H1 (cell line): ENCODE measurements around the gene ADAMTS4. TPM values are rescaled to one million over a fixed set of nuclear protein-coding genes. Genes with fewer than 3 reads are reported as not detected.
A peak's percentile ranks its signal among the peaks of the same experiment; 100 is the strongest.

ENCODE experiments used
- CTCF ChIA-PET: fragments of 300-600 bp; sonication (Branson Sonifier 250); formaldehyde crosslinking; loops from one replicate; lab custom pipeline; 2021; ENCODE audit not compliant: partially characterized antibody; lab: Charles Lee
- POLR2A ChIA-PET: fragments of 300-600 bp; sonication (Branson Sonifier 250); formaldehyde crosslinking; loops from one replicate; lab custom pipeline; 2021; ENCODE audit warnings: inconsistent platforms; ENCODE audit not compliant: partially characterized antibody; lab: Charles Lee
- DNase-seq, 2 experiments: peaks; one replicate each; pipeline versions ENCODE4 v3.0.0 to v3.0.0-alpha.2; 2010 to 2022; ENCODE audit warnings: low spot score in 2 of 2, low read depth in 1 of 2, mixed read lengths in 1 of 2
- FAIRE-seq: peaks from 2 replicates; lab custom pipeline; 2011; peaks lifted over from hg19 to GRCh38; lab: Jason Lieb, UNC
- H2AFZ ChIP-seq: 2 replicates; pipeline ENCODE4 v1.8.1; 2012; ENCODE audit warnings: low read length, inconsistent platforms
- H2AK5ac ChIP-seq: 2 replicates; pipeline ENCODE4 v1.6.1; 2013; ENCODE audit warnings: low read depth, low read length
- H2BK120ac ChIP-seq: replicated peaks from 2 replicates; pipeline ENCODE3; 2013; ENCODE audit warnings: low read depth, low read length, inconsistent platforms
- H2BK12ac ChIP-seq: 2 replicates; pipeline ENCODE4 v1.6.1; 2013; ENCODE audit warnings: low read depth, low read length
- H2BK15ac ChIP-seq: 2 replicates; pipeline ENCODE4 v1.6.1; 2013; ENCODE audit warnings: low read length
- H2BK20ac ChIP-seq: 2 replicates; pipeline ENCODE4 v1.6.1; 2013; ENCODE audit warnings: low read length
- H2BK5ac ChIP-seq: 2 replicates; pipeline ENCODE4 v1.6.1; 2013; ENCODE audit warnings: low read depth, low read length
- H3K14ac ChIP-seq: 2 replicates; pipeline ENCODE4 v1.6.1; 2013; ENCODE audit warnings: inconsistent platforms; ENCODE audit not compliant: insufficient read length
- H3K18ac ChIP-seq: 2 replicates; pipeline ENCODE4 v1.6.1; 2013; ENCODE audit warnings: low read length; ENCODE audit errors: extremely low read depth
- H3K23ac ChIP-seq: 2 replicates; pipeline ENCODE4 v1.6.1; 2013; ENCODE audit warnings: inconsistent platforms; ENCODE audit not compliant: insufficient read length
- H3K23me2 ChIP-seq: 2 replicates; pipeline ENCODE4 v1.6.1; 2013; ENCODE audit warnings: low read depth, low read length
- H3K27ac ChIP-seq: 2 replicates; pipeline ENCODE4 v1.6.1; 2011; ENCODE audit warnings: low read depth, low read length, inconsistent platforms
- H3K27me3 ChIP-seq, 4 experiments: replicated peaks in 1 of 4; 1 replicate in 1 of 4; 2 replicates in 3 of 4; pipeline versions ENCODE4 v1.6.1 to v1.8.1; 2011 to 2013; ENCODE audit warnings: low read length in 3 of 4, mild to moderate bottlenecking in 3 of 4, inconsistent platforms in 2 of 4, mixed read lengths in 2 of 4, moderate library complexity in 1 of 4; ENCODE audit not compliant: control insufficient read depth in 3 of 4, insufficient read depth in 3 of 4; ENCODE audit errors: extremely low read depth in 1 of 4
- H3K36me3 ChIP-seq, 4 experiments: 2 replicates each; pipeline versions ENCODE4 v1.6.1 to v1.8.1; 2011 to 2013; ENCODE audit warnings: mild to moderate bottlenecking in 4 of 4, low read length in 3 of 4, moderate library complexity in 2 of 4, control low read depth in 1 of 4, inconsistent platforms in 1 of 4; ENCODE audit not compliant: insufficient read depth in 4 of 4, control insufficient read depth in 2 of 4
- H3K4ac ChIP-seq: replicated peaks from 2 replicates; pipeline ENCODE3; 2013; ENCODE audit warnings: low read length, low read depth, mixed read lengths, inconsistent platforms; ENCODE audit not compliant: insufficient read length
- H3K4me1 ChIP-seq, 4 experiments: replicated peaks in 1 of 4; 1 replicate in 1 of 4; 2 replicates in 3 of 4; pipeline versions ENCODE4 v1.6.1 to v1.8.1; 2011 to 2013; ENCODE audit warnings: low read length in 3 of 4, inconsistent platforms in 2 of 4, mixed read lengths in 1 of 4; ENCODE audit not compliant: insufficient read depth in 4 of 4, control insufficient read depth in 3 of 4
- H3K4me2 ChIP-seq, 2 experiments: 2 replicates each; pipeline versions ENCODE4 v1.6.1 to v1.8.1; 2011 to 2013; ENCODE audit warnings: low read depth in 2 of 2, low read length in 2 of 2, control low read depth in 1 of 2, inconsistent platforms in 1 of 2, mild to moderate bottlenecking in 1 of 2; ENCODE audit not compliant: insufficient read depth in 1 of 2
- H3K4me3 ChIP-seq, 4 experiments: fragments of 200-600, 300-600 bp in 1 of 4; sonication (generic), shearing (Covaris generic), sonication (Bioruptor Twin) in 1 of 4; 2 replicates each; pipeline versions ENCODE4 v1.5.1 to v1.8.1; 2011 to 2016; ENCODE audit warnings: low read length in 4 of 4, low read depth in 3 of 4, control low read depth in 2 of 4, inconsistent platforms in 2 of 4, mild to moderate bottlenecking in 2 of 4, mixed read lengths in 1 of 4, moderate library complexity in 1 of 4; ENCODE audit not compliant: insufficient read depth in 2 of 4; ENCODE audit errors: extremely low read depth in 1 of 4
- H3K56ac ChIP-seq: replicated peaks from 2 replicates; pipeline ENCODE3; 2013; ENCODE audit warnings: low read depth, mild to moderate bottlenecking, mixed read lengths, low read length, inconsistent platforms; ENCODE audit not compliant: insufficient read length
- H3K79me1 ChIP-seq: 2 replicates; pipeline ENCODE4 v1.6.1; 2013; ENCODE audit warnings: low read depth, low read length, control low read depth
- H3K79me2 ChIP-seq, 2 experiments: 2 replicates each; pipeline versions ENCODE4 v1.6.1 to v1.8.1; 2012 to 2013; ENCODE audit warnings: low read length in 2 of 2, mild to moderate bottlenecking in 2 of 2, inconsistent platforms in 1 of 2; ENCODE audit not compliant: insufficient read depth in 2 of 2, control insufficient read depth in 1 of 2
- H3K9ac ChIP-seq, 4 experiments: replicated peaks in 1 of 4; 1 replicate in 1 of 4; 2 replicates in 3 of 4; pipeline versions ENCODE4 v1.6.1 to v1.8.1; 2011 to 2013; ENCODE audit warnings: low read depth in 3 of 4, low read length in 3 of 4, control low read depth in 2 of 4, mild to moderate bottlenecking in 2 of 4, moderate library complexity in 2 of 4, inconsistent platforms in 1 of 4; ENCODE audit errors: extremely low read depth in 1 of 4
- H3K9me3 ChIP-seq, 2 experiments: 2 replicates each; pipeline versions ENCODE4 v1.6.1 to v1.8.1; 2012 to 2013; ENCODE audit warnings: mild to moderate bottlenecking in 2 of 2, moderate library complexity in 2 of 2, control low read depth in 1 of 2, inconsistent platforms in 1 of 2, low read depth in 1 of 2, low read length in 1 of 2, mixed read lengths in 1 of 2; ENCODE audit not compliant: insufficient read depth in 2 of 2
- H4K20me1 ChIP-seq, 2 experiments: replicated peaks in 1 of 2; 2 replicates each; pipeline versions ENCODE3 to v1.8.1; 2011 to 2013; ENCODE audit warnings: inconsistent platforms in 2 of 2, low read length in 2 of 2, mild to moderate bottlenecking in 1 of 2; ENCODE audit not compliant: insufficient read depth in 2 of 2, control insufficient read depth in 1 of 2
- H4K5ac ChIP-seq: 2 replicates; pipeline ENCODE4 v1.6.1; 2013; ENCODE audit warnings: low read length, low read depth, mixed read lengths, inconsistent platforms; ENCODE audit not compliant: insufficient read length
- H4K8ac ChIP-seq: 2 replicates; pipeline ENCODE4 v1.8.0; 2013; ENCODE audit warnings: mild to moderate bottlenecking, moderate library complexity, low read length, inconsistent platforms; ENCODE audit not compliant: insufficient read depth; ENCODE audit errors: extremely low read depth
- H4K91ac ChIP-seq: replicated peaks from 2 replicates; pipeline ENCODE3; 2013; ENCODE audit warnings: low read length, mixed read lengths, inconsistent platforms; ENCODE audit not compliant: insufficient read length
- KDM5A ChIP-seq: fragments of 200-600 bp; IDR thresholded peaks from 2 replicates; pipeline ENCODE4 v1.7.1; 2012; ENCODE audit warnings: mild to moderate bottlenecking, low read length, inconsistent platforms, mixed read lengths
- RAD21 ChIP-seq, 2 experiments: IDR thresholded peaks in 1 of 2; conservative IDR thresholded peaks in 1 of 2; 2 replicates each; pipeline ENCODE4 v1.6.1; 2011; ENCODE audit warnings: low read depth in 2 of 2, low read length in 2 of 2, improper control_type of control experiment in 1 of 2, inconsistent platforms in 1 of 2, mild to moderate bottlenecking in 1 of 2, moderate library complexity in 1 of 2
- RBBP5 ChIP-seq: IDR thresholded peaks from 2 replicates; pipeline ENCODE4 v1.7.1; 2012; ENCODE audit warnings: low read depth, mild to moderate bottlenecking, inconsistent platforms, low read length, moderate library complexity, borderline replicate concordance
- SP1 ChIP-seq: IDR thresholded peaks from 2 replicates; pipeline ENCODE4 v1.6.1; 2011; ENCODE audit warnings: low read depth, low read length
- SRF ChIP-seq: IDR thresholded peaks from 2 replicates; pipeline ENCODE4 v1.6.1; 2011; ENCODE audit warnings: mild to moderate bottlenecking, low read depth, low read length, moderate library complexity
- SUZ12 ChIP-seq: fragments of 200-600 bp; sonication (generic); IDR thresholded peaks from 2 replicates; pipeline ENCODE4 v1.6.1; 2012; ENCODE audit warnings: mild to moderate bottlenecking, inconsistent platforms, low read length, moderate library complexity, mixed read lengths
- WGBS, 2 experiments: shearing (Covaris generic) in 1 of 2; methylation state at CpG; one replicate each; pipeline versions ENCODE4 v1.1.6 to v1.1.7; 2013 to 2015; ENCODE audit warnings: low lambda C conversion rate in 2 of 2, mixed read lengths in 2 of 2, inconsistent platforms in 1 of 2, low coverage in 1 of 2, missing lambda C conversion rate in 1 of 2; ENCODE audit not compliant: insufficient replicate concordance in 2 of 2, insufficient coverage in 1 of 2, insufficient read length in 1 of 2; ENCODE audit errors: extremely low coverage in 1 of 2, missing lambda C conversion rate in 1 of 2; 5-methylcytosine and 5-hydroxymethylcytosine counted together
- polyA plus RNA-seq, 7 experiments: library from polyadenylated mRNA; depleted of rRNA in 3 of 7; stranded (reverse) in 5 of 7; unstranded in 2 of 7; fragments of >200 nt in 5 of 7; fragments of 200-250 nt in 2 of 7; gene quantifications; 1 replicate in 5 of 7; 2 replicates in 1 of 7; 4 replicates in 1 of 7; pipeline versions ENCODE4 v1.2.1 to v1.2.3, GENCODE V29; 2011 to 2013; ENCODE audit warnings: missing spikeins in 2 of 7, mixed read lengths in 2 of 7
- total RNA-seq: library from RNA; stranded (reverse); fragmentation: NEBNext Ultra II Directional; extraction: Animal tissue kit (Norgen Biotek cat#: 25700); gene quantifications from 2 replicates; pipeline ENCODE4 v1.2.1, GENCODE V29; 2021
- TF ChIP-seq, protein P1 (sequence below): IDR thresholded peaks from 2 replicates; pipeline ENCODE4 v1.6.1; 2012; ENCODE audit warnings: inconsistent platforms
- TF ChIP-seq, protein P2 (sequence below): IDR thresholded peaks from 2 replicates; pipeline ENCODE4 v1.6.1; 2011; ENCODE audit warnings: low read depth, mild to moderate bottlenecking, low read length; ENCODE audit not compliant: insufficient read depth

Gene ADAMTS4
- total and polyA plus RNA-seq, 2 of the 8 experiments (the other 6 are each of a cell fraction or from before 2014, with no cell fraction given), result 4.6 to 7.2 TPM

DNA sequence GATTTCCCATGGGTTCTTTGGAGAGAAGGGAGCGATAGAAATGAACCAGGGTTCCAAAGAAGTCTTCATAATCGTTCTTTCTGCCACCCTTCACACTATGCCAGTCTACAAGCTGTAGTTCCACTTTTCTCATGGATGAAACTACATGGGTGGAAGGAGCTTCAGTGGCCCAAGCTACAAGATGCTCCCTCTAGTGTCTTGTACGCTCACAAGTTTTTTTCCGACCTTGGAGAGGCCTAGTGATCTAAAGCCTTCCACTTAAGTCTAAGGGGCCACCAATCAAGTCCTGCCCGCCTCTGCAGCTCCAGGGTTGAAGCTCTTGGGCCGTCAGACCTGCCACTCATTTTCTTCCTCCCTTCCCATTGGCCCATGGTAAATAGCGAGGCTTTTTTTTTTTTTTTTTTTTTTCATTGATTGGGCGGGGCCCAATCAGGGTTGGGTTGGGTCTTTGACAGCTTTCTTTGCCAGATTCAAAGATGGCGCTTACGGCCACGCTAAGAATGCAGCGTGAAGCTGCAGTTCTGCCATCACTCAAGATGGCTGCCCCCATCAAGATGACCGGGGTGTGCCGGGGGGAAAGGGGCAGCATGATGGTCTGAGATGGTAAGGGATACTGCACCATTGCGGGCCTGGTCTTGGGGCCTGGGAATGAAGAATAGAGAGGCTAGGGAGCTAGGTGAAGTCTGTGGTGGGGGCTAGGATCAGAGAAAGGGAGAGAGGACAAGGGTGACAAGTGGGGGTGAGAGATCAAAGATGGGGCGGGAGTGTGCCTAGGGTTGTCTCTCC lies 26.9 kb upstream of the ADAMTS4 start, which contains the start of gene TOMM40L:
Gene TOMM40L, plus strand, starts transcription at position 527 of the 786 bp plus-strand sequence. CDS start 430 bp downstream, outside the sequence.
- peak within 1 kb of the TSS; percentile 83 for H2AFZ ChIP-seq
- H2AK5ac ChIP-seq, result no peak within 1 kb of the TSS
- CTCF ChIA-PET, result interaction anchor here (0.6 to 23.7 kb wide), 25 partner anchors 9 to 202 kb away, joined by 3 to 427 read pairs (median 10); partner anchors contain the start of genes ADAMTS4, B4GALT3, FCER1G and NDUFS2
- peak; percentile 86 to 96 for DNase-seq
- H4K20me1 ChIP-seq, result no peaks in the 10 kb centered on the region
- peaks cover 8% of the 10 kb centered on the region for H3K23me2 ChIP-seq
- no peak within 1 kb of the TSS; the same call in 1 of the 2 replicates for H3K27ac ChIP-seq
- peak within 1 kb of the TSS; percentile 13 for H4K91ac ChIP-seq
- H2BK5ac ChIP-seq, result peak within 1 kb of the TSS; percentile 66; the same call in 1 of the 2 replicates
- H3K23ac ChIP-seq, result no peak within 1 kb of the TSS
- no peak within 1 kb of the TSS for H2BK120ac ChIP-seq
- peak within 1 kb of the TSS; percentile 87 to 94 for H3K4me2 ChIP-seq
- peak within 1 kb of the TSS in 3 of 4 experiments; percentile 4 to 84 (median 41); a peak in 4 of 7 replicates for H3K9ac ChIP-seq
- no peaks in the 10 kb centered on the region for H3K79me2 ChIP-seq
- POLR2A ChIA-PET, result interaction anchor here (0.5 to 2.2 kb wide), 13 partner anchors 9 to 212 kb away, joined by 3 to 26 read pairs (median 4); partner anchors contain the start of genes NDUFS2 and PCP4L1
- H2BK15ac ChIP-seq, result peak within 1 kb of the TSS; percentile 95
- FAIRE-seq, result peak; percentile 57
- H3K79me1 ChIP-seq, result no peaks in the 10 kb centered on the region
- H3K4me3 ChIP-seq, result peak within 1 kb of the TSS; percentile 75 to 93 (median 83)
- no peak within 1 kb of the TSS for H3K56ac ChIP-seq
- peaks cover 0 to 10% (median 8%) of the 10 kb centered on the region in 4 experiments; a peak in 5 of 8 replicates for H3K36me3 ChIP-seq
- 0 out of 7 replicates have a peak, but pooled peaks cover 0 to 2% (median 0%) of the 10 kb centered on the region in 4 experiments for H3K27me3 ChIP-seq
- H3K4ac ChIP-seq, result peak within 1 kb of the TSS; percentile 10
- H4K5ac ChIP-seq, result peak within 1 kb of the TSS; percentile 23
- peak within 1 kb of the TSS; percentile 87; the same call in 1 of the 2 replicates for H3K18ac ChIP-seq
- no peak within 1 kb of the TSS for H3K14ac ChIP-seq
- 12% methylated on average over 14 of the region's 16 CpGs; no CpG with 5 or more reads in 1 of the 2 experiments for WGBS, 2 experiments
- H2BK12ac ChIP-seq, result peak within 1 kb of the TSS; percentile 60; the same call in 1 of the 2 replicates
- H3K9me3 ChIP-seq, result no peaks in the 10 kb centered on the region
- H2BK20ac ChIP-seq, result 0 out of 2 replicates have a peak within 1 kb of the TSS, but pooled peaks have one; percentile 43
- H3K4me1 ChIP-seq, result peaks cover 2 to 6% (median 4%) of the 10 kb centered on the region in 4 experiments
- H4K8ac ChIP-seq, result peak within 1 kb of the TSS; percentile 84; the same call in 1 of the 2 replicates
- TF ChIP-seq SRF, result no peak
- TF ChIP-seq RAD21 (IDR thresholded peaks at IDR 0.05 in 1 of 2, conservative IDR thresholded peaks at IDR 0.05 in 1 of 2; ENCODE audit: low read depth in 2 of 2, low read length in 2 of 2), result peak in 1 of 2 experiments; percentile 43; a peak in 2 of 4 replicates
- TF ChIP-seq KDM5A, result peak; percentile 89
- peak; percentile 99 for TF ChIP-seq SP1
- TF ChIP-seq, protein P1, sequence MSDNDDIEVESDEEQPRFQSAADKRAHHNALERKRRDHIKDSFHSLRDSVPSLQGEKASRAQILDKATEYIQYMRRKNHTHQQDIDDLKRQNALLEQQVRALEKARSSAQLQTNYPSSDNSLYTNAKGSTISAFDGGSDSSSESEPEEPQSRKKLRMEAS, result no peak; the same call in none of the 2 replicates
- TF ChIP-seq RBBP5, result no peak
- TF ChIP-seq, protein P2, sequence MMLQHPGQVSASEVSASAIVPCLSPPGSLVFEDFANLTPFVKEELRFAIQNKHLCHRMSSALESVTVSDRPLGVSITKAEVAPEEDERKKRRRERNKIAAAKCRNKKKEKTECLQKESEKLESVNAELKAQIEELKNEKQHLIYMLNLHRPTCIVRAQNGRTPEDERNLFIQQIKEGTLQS, result no peak
- TF ChIP-seq SUZ12, result no peak
